Activated T-helper 1 cell treated with anti-CD3 and anti-CD28 coated beads, Interleukin-12 subunit alpha, Interleukin-12 subunit beta, Interleukin-2, Interleukin-4 antibody, amounts not matched to agents 30 ng/mL and 10 ng/mL and 1 ng/mL, durations not matched to agents 14 hours and 24 hours and 36 hours (primary cell): ENCODE measurements around the gene MMP20. TPM values are rescaled to one million over a fixed set of nuclear protein-coding genes. Genes with fewer than 3 reads are reported as not detected.

Experiments used
- DNase-seq: peaks from one replicate; pipeline ENCODE4 v3.0.0; 2021; ENCODE audit warnings: low spot score
- H3K27ac Mint-ChIP-seq: one replicate; pipeline ENCODE4 v1.8.0; 2021; ENCODE audit warnings: mild to moderate bottlenecking, mixed read lengths
- H3K27me3 Mint-ChIP-seq: one replicate; pipeline ENCODE4 v1.8.0; 2022; ENCODE audit warnings: mild to moderate bottlenecking, moderate library complexity, mixed read lengths; ENCODE audit not compliant: insufficient read depth
- H3K36me3 Mint-ChIP-seq: one replicate; pipeline ENCODE4 v1.8.0; 2021; ENCODE audit warnings: low read depth, mixed read lengths
- H3K4me1 Mint-ChIP-seq: one replicate; pipeline ENCODE4 v1.8.0; 2021; ENCODE audit warnings: low read depth, mixed read lengths
- H3K4me3 Mint-ChIP-seq: one replicate; pipeline ENCODE4 v1.8.0; 2021; ENCODE audit warnings: mild to moderate bottlenecking, moderate library complexity, mixed read lengths
- H3K9me3 Mint-ChIP-seq: one replicate; pipeline ENCODE4 v1.8.0; 2021; ENCODE audit warnings: mixed read lengths
- intact Hi-C: fragments of 100-400 bp; cut with micrococcal nuclease; formaldehyde crosslinking; loops from one replicate; pipeline ENCODE4 v1.15.1; 2024
- total RNA-seq: library from RNA; stranded (reverse); gene quantifications from 2 replicates; pipeline ENCODE4 v1.2.3, GENCODE V29; 2022

The MMP20 gene
- total RNA-seq, result not detected in 2 replicates

GRCh38 chr11:102625177-102625576 lies at the start of gene MMP20:
Gene MMP20 (minus strand): TSS chr11:102625332. CDS start chr11:102625319, 13 bp downstream.
- Mint-ChIP-seq H3K4me3 (no peak within 1 kb of the TSS), H3K27ac (no peak within 1 kb of the TSS), H3K36me3 (no peaks in the 10 kb centered on the region), H3K4me1 (no peaks in the 10 kb centered on the region), H3K9me3 (no peaks in the 10 kb centered on the region), H3K27me3 (peaks cover 26% of the 10 kb centered on the region)
- intact Hi-C loops, result no loop called here
- no peak for DNase-seq

- no peaks in the 10 kb centered on the region for H3K4me1 Mint-ChIP-seq
- H3K36me3 Mint-ChIP-seq, result no peaks in the 10 kb centered on the region
- no peak for DNase-seq
- no peak overlapping the region for H3K4me3 Mint-ChIP-seq
- no peak overlapping the region for H3K27ac Mint-ChIP-seq
- intact Hi-C loops, result loop anchor here (5.0 kb wide), 1 partner anchor 277 kb away; no protein-coding TSS in a partner anchor
- peaks cover 11% of the 10 kb centered on the region for H3K27me3 Mint-ChIP-seq
- no peaks in the 10 kb centered on the region for H3K9me3 Mint-ChIP-seq
Observed at GRCh38 chr11:102669664-102670063, 44.5 kb upstream of the MMP20 start.

GRCh38 chr11:102666331-102666957 lies 41.3 kb upstream of the MMP20 start:
- DNase-seq, result no peak
- Mint-ChIP-seq H3K27me3 (peaks cover 7% of the 10 kb centered on the region), H3K36me3 (no peaks in the 10 kb centered on the region), H3K27ac (no peak overlapping the region), H3K9me3 (no peaks in the 10 kb centered on the region), H3K4me1 (no peaks in the 10 kb centered on the region), H3K4me3 (no peak overlapping the region)
- intact Hi-C loops, result loop anchor here (1.0 to 5.0 kb wide), 7 partner anchors 53 to 378 kb away; no protein-coding TSS in a partner anchor

GRCh38 chr11:102664001-102664752 lies 39.0 kb upstream of the MMP20 start:
- no peaks in the 10 kb centered on the region for H3K4me1 Mint-ChIP-seq
- intact Hi-C loops, result no loop called here
- H3K36me3 Mint-ChIP-seq, result no peaks in the 10 kb centered on the region
- DNase-seq, result no peak
- no peaks in the 10 kb centered on the region for H3K9me3 Mint-ChIP-seq
- H3K4me3 Mint-ChIP-seq, result no peak overlapping the region
- no peak overlapping the region for H3K27ac Mint-ChIP-seq
- peaks cover 7% of the 10 kb centered on the region for H3K27me3 Mint-ChIP-seq

- Mint-ChIP-seq H3K9me3 (no peaks in the 10 kb centered on the region), H3K36me3 (no peaks in the 10 kb centered on the region), H3K27ac (no peak overlapping the region), H3K27me3 (peaks cover 5% of the 10 kb centered on the region), H3K4me1 (no peaks in the 10 kb centered on the region), H3K4me3 (no peak overlapping the region)
- intact Hi-C loops, result no loop called here
- DNase-seq, result no peak
Observed at GRCh38 chr11:102662607-102663006, 37.5 kb upstream of the MMP20 start.

- no peaks in the 10 kb centered on the region for H3K4me1 Mint-ChIP-seq
- no peak overlapping the region for H3K27ac Mint-ChIP-seq
- intact Hi-C loops, result no loop called here
- H3K4me3 Mint-ChIP-seq, result no peak overlapping the region
- H3K27me3 Mint-ChIP-seq, result peaks cover 14% of the 10 kb centered on the region
- no peaks in the 10 kb centered on the region for H3K9me3 Mint-ChIP-seq
- no peak for DNase-seq
- H3K36me3 Mint-ChIP-seq, result no peaks in the 10 kb centered on the region
Observed at GRCh38 chr11:102661040-102661439, 35.9 kb upstream of the MMP20 start.

- H3K9me3 Mint-ChIP-seq, result peaks cover 10% of the 10 kb centered on the region
- no peaks in the 10 kb centered on the region for H3K36me3 Mint-ChIP-seq
- H3K27ac Mint-ChIP-seq, result no peak overlapping the region
- no peaks in the 10 kb centered on the region for H3K4me1 Mint-ChIP-seq
- no peak overlapping the region for H3K4me3 Mint-ChIP-seq
- H3K27me3 Mint-ChIP-seq, result peaks cover 12% of the 10 kb centered on the region
- intact Hi-C loops, result no loop called here
- DNase-seq, result no peak
Observed at GRCh38 chr11:102656528-102656927, 31.4 kb upstream of the MMP20 start.

- no peaks in the 10 kb centered on the region for H3K4me1 Mint-ChIP-seq
- H3K36me3 Mint-ChIP-seq, result no peaks in the 10 kb centered on the region
- peaks cover 12% of the 10 kb centered on the region for H3K27me3 Mint-ChIP-seq
- no peak overlapping the region for H3K4me3 Mint-ChIP-seq
- H3K27ac Mint-ChIP-seq, result no peak overlapping the region
- intact Hi-C loops, result no loop called here
- no peak for DNase-seq
- H3K9me3 Mint-ChIP-seq, result peaks cover 10% of the 10 kb centered on the region
Observed at GRCh38 chr11:102655547-102655946, 30.4 kb upstream of the MMP20 start.

- H3K4me1 Mint-ChIP-seq, result no peaks in the 10 kb centered on the region
- H3K36me3 Mint-ChIP-seq, result no peaks in the 10 kb centered on the region
- peaks cover 10% of the 10 kb centered on the region for H3K9me3 Mint-ChIP-seq
- peaks cover 12% of the 10 kb centered on the region for H3K27me3 Mint-ChIP-seq
- H3K27ac Mint-ChIP-seq, result no peak overlapping the region
- intact Hi-C loops, result no loop called here
- no peak overlapping the region for H3K4me3 Mint-ChIP-seq
- DNase-seq, result no peak
Observed at GRCh38 chr11:102654761-102655160, 29.6 kb upstream of the MMP20 start.

- Mint-ChIP-seq H3K4me3 (no peak overlapping the region), H3K36me3 (no peaks in the 10 kb centered on the region), H3K27me3 (peaks cover 12% of the 10 kb centered on the region), H3K9me3 (peaks cover 10% of the 10 kb centered on the region), H3K4me1 (no peaks in the 10 kb centered on the region), H3K27ac (no peak overlapping the region)
- DNase-seq, result no peak
- intact Hi-C loops, result no loop called here
Observed at GRCh38 chr11:102653744-102654291, 28.7 kb upstream of the MMP20 start.

GRCh38 chr11:102647430-102647829 lies 22.3 kb upstream of the MMP20 start:
- Mint-ChIP-seq H3K27me3 (peaks cover 5% of the 10 kb centered on the region), H3K9me3 (no peaks in the 10 kb centered on the region), H3K4me1 (no peaks in the 10 kb centered on the region), H3K36me3 (no peaks in the 10 kb centered on the region), H3K27ac (no peak overlapping the region), H3K4me3 (no peak overlapping the region)
- intact Hi-C loops, result no loop called here
- DNase-seq, result no peak

GRCh38 chr11:102643941-102644340 lies 18.8 kb upstream of the MMP20 start:
- no peaks in the 10 kb centered on the region for H3K36me3 Mint-ChIP-seq
- no peak overlapping the region for H3K27ac Mint-ChIP-seq
- H3K4me1 Mint-ChIP-seq, result no peaks in the 10 kb centered on the region
- DNase-seq, result no peak
- no peak overlapping the region for H3K4me3 Mint-ChIP-seq
- H3K27me3 Mint-ChIP-seq, result peaks cover 15% of the 10 kb centered on the region
- no peaks in the 10 kb centered on the region for H3K9me3 Mint-ChIP-seq
- intact Hi-C loops, result no loop called here

- no peaks in the 10 kb centered on the region for H3K36me3 Mint-ChIP-seq
- no peak overlapping the region for H3K4me3 Mint-ChIP-seq
- H3K9me3 Mint-ChIP-seq, result no peaks in the 10 kb centered on the region
- intact Hi-C loops, result no loop called here
- H3K27ac Mint-ChIP-seq, result no peak overlapping the region
- no peak for DNase-seq
- H3K27me3 Mint-ChIP-seq, result peaks cover 19% of the 10 kb centered on the region
- no peaks in the 10 kb centered on the region for H3K4me1 Mint-ChIP-seq
Observed at GRCh38 chr11:102640946-102641345, 15.8 kb upstream of the MMP20 start.
